ENCODE data around the gene GPR25.

The GPR25 gene, protein sequence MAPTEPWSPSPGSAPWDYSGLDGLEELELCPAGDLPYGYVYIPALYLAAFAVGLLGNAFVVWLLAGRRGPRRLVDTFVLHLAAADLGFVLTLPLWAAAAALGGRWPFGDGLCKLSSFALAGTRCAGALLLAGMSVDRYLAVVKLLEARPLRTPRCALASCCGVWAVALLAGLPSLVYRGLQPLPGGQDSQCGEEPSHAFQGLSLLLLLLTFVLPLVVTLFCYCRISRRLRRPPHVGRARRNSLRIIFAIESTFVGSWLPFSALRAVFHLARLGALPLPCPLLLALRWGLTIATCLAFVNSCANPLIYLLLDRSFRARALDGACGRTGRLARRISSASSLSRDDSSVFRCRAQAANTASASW

DNA sequence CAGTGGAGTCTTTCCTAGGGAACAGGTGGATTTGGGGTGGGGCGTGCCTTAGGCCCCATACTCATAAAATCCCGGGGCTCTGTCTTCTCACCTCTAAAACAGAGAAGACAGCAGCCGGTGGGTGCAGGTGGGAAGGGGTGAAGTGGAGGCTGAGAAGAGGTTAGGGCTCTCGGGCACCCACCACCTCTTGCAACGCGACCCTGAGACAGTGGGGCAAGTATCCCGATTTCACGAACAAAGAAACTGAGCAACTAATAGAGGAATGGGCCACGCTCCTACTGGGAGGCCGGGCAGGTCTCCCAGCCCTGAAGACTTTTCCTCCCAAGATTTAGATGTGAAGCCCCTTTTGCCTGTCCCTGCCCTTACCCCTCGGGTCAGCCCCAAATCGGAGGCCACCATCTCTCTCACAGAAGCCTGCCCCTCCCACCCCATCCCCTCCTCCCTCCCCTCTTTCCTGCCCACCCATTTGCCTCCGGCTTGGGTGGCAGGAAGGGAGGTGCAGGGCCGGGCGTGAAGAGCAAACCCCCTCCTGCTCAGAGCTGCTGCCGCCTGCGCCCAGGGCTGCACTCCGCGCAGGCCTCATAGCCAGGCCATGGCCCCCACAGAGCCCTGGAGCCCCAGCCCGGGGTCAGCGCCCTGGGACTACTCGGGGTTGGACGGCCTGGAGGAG lies at the start of gene GPR25:
Gene GPR25, plus strand, starts transcription at position 536 of the 670 bp plus-strand sequence. Its CDS starts 57 bp downstream, at position 593.
- DNase-seq: no peak

DNA sequence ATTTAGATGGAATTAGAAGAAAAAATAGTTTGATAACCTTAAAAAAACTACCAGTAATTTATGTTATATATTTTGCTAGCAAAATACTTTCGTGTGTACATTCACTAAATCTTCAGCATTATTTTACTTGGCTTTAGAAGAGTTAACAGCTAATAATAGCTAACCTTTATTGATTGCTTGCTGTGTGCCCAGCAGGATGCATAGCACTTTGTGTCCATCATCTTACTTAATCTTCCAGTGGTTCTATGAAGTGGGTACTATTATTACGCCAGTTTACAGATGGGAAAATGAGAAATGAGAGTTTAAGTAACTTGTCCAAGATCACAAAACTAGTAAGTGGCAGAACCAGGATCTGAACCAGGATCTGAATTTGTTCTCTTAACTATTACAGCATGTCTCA lies 41.7 kb upstream of the GPR25 start:
- no peak for DNase-seq

DNA sequence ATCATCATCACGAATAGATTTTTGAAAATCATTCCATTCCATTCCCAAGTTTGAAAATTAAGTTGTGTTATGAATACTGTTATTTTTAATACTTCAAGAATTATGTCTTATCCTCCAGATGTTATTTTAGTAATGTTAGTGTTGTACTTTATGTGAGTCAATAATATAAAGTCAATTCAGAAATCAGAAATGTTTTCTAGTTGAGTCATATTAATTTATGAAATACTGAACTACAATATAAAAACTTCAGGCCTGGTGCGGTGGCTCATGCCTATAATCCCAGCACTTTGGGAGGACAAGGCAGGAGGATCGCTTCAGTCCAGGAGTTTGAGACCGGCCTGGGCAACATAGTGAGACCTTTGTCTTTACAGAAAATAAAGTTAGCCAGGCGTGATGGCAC lies 38.4 kb upstream of the GPR25 start:
- DNase-seq: no peak

DNA sequence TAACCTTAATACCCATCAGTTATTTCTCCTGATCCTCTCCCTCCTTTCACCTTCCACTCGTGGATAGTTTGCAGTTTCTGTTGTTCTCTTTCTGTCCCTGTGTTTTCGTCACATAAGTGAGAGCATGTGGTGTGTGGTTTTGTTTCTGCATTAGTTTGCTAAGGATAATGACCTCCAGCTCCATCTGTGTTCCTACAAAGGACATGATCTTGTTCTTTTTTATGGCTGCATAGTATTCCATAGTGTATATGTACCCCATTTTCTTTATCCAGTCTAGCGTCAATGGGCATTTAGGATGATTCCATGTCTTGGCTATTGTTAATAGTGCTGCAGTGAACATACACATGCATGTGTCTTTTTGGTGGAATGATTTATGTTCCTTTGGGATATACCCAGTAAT lies 36.6 kb upstream of the GPR25 start:
- DNase-seq: no peak

DNA sequence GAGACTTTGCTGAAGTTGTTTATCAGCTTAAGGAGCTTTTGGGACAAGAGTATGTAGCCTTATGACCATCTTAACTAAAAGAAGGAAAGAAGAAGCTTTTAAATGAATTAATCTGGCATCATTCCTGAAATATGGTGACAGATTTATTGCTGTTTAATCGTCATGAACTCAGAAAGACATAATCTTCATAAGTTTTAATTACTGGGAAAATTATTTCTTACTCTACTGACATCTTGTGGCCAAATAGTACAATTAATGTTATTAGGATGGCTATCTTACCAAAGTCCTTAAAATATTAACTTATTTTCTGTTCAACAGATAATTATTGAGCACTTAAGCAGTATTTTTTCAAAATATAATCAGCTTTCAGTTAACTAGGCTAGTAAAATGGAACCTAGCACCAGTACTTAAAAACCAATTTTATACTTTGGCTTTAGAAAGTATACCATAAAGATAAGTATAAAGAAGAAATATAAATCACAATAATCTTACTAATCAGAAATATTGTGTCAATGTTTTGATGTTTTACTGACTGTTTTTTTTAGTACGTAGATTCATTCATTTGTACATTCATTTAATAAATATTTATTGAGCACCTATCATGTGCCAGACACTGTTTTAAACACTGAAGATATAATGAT lies 34.7 kb upstream of the GPR25 start:
- no peak for DNase-seq

DNA sequence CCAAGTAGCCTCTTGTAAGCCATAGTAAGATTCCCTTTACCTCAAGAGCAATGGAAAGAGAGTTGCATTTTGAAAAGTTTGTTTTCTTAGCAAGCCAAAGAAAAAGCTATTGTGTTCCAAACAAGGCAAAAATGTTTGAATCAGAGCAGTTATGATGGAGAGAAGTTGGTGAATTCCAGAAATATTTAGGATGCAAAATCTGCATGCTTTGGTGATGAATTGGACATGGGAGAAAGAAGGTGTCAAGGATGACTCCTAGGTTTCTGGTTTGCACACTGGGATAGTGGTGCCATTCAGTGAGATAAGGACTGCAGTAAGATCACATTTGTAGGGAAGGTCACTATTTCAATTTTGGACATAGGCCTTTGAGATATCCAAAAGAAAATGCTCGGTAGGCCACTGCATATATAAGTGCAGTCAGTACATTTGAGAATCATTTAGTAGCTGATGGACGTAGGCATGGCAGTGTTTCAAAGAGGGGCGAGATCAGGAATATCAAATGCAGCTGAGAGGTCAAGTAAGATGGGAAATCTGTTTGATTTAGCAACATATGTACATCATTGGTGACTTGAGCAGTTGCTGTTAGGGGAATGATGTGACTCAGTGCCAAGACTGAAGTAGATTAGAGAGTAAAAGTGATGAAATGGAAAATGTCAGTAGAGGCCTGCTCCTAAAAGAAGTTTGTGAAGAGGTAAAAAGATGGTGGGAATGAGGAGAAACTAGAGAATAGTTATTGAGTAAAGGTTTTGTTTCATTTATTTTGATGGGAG lies 33.9 kb upstream of the GPR25 start:
- no peak for DNase-seq

DNA sequence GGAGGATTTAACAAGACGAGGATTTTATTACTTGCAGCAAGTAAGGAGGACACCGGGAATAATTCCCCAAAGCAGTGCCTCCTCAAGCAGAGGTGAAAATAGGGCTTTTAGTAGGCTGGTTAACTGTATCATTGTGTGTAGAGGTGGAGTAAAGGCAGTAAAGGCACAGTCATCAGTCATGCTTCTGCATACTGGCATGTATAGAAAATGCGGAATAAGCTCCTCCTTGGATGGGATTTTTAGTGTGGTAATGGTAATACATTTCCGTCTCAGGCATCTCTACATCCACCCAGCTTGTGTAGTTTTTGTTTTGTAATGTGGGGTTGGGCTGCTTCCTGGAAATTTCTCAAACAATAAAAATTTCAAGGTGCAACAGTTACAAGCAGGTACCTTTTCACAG lies 27.4 kb upstream of the GPR25 start:
- DNase-seq: no peak

DNA sequence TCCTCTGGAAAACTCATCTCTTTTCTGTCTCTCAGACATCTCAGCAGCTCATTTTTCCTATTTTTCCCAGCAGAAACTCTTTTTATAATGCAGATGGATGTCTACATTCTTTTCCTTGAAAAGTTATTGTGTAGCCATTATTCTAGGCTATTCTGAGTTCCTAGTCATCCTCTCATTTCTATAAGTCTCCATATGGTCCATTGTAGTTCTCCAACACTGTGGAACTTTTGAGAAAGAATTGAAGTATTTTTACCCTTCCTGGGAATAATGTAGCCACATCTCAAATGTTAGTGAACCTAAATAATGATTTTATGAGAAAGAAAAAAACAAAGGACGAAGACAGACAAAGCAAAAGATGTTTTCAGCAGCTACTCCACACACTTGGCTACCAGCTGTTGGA lies 26.4 kb upstream of the GPR25 start:
- DNase-seq: no peak

DNA sequence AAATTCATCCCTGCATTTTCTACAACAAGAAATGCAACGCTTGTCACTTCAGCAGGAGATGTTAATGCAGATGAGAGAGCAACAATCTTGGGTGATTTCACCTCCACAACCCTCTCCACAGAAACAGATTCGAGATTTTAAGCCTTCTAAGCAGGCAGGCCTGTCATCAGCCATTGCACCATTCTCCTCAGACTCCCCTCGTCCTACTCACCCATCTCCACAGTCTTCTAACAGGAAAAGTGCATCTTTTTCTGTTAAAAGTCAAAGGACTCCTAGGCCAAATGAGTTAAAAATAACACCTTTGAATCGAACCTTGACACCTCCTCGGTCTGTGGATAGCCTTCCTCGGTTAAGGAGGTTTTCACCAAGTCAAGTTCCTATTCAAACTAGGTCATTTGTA lies 23.4 kb upstream of the GPR25 start:
- DNase-seq: no peak

DNA sequence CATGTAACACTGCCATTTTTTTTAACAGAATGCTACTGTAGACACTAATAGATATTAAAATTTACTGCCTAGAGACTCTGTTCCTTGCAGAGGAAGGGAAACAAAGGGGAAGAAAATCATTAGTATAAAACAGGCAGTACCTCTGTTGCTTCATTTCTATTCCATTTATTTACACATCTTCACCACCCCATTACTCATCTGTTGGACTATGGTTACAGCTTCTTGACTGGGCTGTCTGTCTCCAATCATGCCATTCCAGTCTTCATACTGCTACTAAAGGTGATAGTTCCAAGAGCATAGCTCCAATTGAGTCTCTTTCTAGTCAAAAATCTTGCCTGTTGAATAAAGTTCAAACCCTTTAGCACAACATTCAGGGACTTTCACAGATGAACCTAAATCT lies 22.2 kb upstream of the GPR25 start:
- no peak for DNase-seq

DNA sequence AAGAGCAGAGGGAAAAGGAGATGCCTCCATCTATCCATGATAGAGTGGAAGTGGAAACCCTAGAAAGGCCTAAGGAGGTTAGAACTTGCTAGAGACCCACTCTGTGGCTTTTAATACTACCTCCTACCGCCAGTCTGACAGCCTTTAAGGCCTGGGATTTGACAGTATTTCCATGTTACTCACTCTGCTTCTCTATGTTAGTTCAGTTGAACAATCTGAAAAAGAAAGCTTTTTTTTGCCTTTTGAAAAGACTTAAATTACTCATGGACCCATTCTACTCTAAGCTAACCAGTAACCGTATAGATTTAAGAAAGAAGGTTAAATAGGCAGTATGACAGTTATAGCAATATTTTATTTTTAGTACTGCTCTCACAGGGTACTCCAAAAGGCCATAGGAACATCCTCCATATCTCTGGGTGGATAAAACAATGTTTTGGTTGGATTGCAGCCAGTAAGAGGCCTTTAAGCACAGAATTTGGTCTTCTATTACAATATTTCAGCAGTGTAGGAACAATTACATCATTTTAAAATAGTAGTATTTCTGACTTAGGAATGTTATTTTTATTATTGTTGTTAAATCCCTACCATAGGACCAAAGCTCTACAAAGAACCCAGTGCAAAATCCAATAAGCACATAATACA lies 15.9 kb upstream of the GPR25 start:
- DNase-seq: no peak

DNA sequence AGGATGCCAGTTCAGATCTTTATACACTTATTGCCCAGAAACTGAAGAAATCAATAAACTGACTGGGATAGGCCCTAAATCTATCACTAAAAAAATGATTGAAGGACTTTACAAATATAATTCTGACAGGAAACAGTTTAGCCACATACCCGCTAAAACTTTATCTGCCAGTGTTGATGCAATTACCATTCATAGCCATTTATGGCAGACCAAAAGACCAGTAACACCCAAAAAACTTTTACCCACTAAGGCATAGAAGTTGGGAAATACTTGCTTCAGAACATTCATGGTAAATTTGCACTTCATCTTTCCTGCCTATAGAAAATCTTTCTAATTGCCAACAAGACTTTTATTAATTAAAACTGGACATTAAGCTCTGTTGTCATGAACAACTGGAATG lies 15.0 kb upstream of the GPR25 start:
- no peak for DNase-seq

DNA sequence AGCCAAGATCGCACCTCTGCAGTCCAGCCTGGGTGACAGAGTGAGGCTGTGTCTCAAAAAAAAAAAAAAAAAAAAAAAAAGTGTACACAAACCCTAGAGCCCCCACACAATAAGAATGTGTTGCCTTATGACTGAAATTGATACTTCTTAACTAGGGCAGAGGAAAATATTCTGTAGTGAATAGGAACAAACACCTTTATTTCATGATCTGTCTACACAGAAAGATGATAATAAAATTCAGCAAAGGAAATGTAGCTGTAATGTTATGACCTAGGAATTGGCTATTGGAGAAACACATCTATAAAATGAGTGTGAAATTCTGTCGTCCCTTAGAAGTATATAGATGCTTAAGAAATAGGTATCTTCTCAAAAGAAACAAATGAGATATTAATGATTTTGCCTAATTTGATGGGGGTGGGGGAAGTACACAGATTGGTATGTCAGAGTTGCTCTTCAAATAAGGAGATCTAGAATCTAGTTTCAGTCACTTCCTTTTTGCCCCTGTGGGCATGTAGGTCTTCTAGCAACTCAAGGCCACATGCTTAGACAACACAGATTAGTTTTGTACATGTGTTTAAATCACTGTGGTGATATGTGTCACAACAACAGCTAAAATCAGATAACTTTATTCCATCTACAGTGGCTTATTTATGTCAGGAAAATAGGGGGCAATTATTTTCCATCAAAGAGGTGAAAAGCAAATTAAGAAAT lies 10.7 kb upstream of the GPR25 start:
- DNase-seq: no peak

DNA sequence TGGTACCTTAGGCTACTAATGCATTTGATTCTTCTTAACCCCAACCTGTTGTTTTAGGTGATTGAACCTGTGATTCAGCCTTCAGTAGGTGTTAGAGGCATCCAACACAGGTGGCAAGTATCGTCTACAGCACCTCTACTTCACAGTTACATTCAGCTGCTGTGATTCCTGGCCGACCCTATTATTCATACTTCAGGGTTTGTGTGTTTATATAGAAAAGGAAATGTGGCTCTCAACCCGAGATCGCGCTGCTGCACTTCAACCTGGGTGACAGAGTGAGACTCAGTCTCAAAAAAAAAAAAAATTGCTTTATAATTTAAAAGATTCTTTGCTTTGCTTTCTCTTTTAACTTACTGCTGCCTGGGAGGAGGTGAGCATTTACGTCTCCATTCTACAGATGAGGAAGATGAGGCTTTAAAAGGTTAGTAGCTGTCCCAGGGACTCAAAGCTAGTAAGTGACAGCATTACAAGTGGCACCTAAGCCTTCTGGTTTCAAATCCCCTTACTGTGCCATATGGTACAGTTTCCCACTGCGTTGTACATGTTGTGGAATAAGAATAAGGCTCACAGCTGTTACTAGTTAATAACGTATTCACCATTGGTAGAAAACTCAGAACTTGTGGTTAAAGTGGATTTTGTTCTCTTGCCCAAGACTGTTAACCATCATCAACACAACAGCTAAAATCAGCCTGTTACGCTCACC lies 9.9 kb upstream of the GPR25 start:
- no peak for DNase-seq

DNA sequence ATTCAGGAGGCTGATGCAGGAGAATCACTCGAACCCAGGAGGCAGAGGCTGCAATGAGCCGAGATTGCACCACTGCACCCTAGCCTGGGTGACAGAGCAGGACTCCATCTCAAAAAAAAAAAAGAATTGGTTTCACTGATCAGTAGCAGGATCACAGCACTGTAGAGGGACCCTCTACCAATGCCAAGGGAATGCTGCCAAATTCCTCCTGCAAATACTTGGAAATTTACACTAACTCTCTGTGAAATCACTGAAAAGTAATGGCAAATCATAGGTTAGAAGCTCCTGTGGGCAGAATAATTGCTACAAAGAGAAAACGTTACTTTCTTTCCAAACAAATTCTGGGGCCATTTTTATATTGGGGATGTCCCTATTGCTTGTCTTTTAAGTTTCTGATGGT lies 6.7 kb upstream of the GPR25 start:
- no peak for DNase-seq

DNA sequence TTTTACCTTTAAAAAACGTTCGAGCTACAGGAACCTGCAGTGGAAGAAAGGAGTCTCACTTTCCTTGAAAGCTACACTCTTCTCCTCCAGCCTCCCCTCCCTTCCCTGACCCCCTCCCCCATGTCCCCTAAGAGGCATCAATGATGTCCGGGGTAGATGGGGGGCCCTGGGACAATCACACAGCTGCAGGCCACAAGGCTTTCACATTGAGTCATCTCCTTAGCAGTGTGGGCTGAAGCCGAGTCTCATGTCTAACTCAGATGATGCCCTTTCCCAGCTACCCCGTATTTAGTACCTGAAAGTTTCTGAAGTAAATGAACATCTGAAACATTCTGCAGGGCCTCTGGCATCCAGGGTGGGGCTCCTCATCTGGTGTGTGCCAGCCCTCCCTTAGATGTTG lies 6.3 kb upstream of the GPR25 start:
- no peak for DNase-seq

DNA sequence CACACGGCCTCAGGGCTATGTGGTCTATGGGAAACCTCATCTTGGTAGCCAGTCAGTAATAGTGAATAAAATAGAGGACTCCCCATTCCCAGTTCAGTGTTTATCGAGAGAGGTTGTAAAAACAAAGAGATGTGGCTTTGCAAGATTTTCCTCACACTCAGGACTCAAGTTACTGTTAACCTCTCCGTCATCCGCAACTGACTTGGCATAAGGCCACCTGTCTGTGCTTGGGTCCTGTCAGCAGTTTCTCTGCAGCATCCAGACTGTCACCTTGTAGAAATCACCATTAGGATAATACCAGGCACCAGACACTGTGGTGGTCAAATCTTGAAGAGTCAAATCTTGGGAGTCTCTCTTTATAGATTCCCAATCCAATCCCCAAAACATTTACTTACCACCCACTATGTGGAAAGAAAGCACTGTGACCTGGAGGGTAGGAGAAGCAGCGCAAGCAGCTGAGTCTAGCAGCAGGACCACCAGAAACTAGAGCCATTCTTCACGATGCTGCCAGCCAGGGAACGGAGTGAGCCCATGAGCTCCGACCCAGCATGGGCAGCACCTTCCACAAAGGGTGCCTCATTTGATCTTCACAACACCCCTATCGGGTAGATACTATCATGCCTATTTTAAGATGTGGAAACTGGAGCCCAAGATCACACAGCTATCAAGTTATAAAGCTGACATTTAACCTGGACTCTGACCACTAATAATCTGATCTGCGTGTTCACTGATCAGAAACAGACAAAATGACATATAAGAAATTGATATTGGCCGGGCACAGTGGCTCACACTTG lies 5.6 kb upstream of the GPR25 start:
- DNase-seq: no peak

DNA sequence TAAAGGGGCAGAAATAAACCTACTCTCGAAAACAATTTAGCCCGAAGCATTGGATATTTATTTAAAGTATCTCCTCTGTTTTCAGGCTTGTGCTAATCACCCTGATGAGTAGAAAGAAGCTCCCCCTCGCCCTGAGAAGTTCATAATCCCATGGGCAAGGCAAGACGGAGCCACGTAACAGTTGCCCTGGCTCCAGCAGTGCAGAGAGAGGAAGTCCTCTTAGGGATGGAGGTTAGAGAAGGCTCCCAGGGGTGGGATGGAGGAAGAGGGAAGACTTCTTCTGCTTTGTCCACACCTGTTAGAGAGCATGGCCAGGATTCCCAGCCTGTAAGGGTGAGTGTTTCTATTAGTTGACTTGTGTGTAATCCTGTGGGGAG lies 3.4 kb upstream of the GPR25 start:
- no peak for DNase-seq

DNA sequence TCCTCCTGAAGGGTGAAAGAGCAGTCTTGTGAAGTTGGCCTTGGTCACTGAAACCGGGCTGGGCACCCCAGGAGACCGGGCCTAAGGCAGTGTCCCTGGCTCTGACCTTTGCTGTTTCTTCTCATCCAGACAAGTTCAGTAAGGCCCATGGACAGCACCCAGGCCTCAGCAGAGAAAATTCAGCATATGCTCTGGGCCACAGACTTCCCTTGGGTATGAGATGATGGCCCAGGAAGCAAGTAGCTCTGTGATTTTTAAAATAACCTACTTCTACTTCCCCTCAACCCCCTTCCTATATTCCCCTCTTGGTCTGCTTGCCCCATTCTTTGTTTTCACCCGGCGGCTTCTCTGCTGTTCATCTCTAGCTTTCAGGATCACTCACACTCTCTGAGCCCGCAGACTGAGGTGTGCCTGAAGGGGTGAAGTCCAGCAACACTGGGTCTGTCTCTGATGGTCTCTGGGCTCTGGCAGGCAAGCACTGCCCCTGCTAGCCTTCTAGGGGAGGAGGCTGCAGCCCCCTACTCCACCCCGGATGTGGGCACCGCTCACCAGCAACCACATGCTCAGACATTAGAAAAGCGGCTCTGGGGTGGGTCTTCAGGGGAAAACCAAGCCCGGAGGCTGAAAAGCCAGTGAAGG lies 2.9 kb upstream of the GPR25 start:
- DNase-seq: no peak

DNA sequence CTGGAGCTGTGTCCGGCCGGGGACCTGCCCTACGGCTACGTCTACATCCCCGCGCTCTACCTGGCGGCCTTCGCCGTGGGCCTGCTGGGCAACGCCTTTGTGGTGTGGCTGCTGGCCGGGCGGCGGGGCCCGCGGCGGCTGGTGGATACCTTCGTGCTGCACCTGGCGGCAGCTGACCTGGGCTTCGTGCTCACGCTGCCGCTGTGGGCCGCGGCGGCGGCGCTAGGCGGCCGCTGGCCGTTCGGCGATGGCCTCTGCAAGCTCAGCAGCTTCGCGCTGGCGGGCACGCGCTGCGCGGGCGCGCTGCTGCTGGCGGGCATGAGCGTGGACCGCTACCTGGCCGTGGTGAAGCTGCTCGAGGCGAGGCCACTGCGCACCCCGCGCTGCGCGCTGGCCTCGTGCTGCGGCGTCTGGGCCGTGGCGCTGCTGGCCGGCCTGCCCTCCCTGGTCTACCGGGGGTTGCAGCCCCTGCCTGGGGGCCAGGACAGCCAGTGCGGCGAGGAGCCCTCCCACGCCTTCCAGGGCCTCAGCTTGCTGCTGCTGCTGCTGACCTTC lies 412 bp downstream of the GPR25 start:
- no peak for DNase-seq

All from NCI-H1436 (cell line).